Stimulated activated CD8-positive, alpha-beta memory T cell treated with anti-CD3 and anti-CD28 coated beads, Interleukin-12 subunit alpha, Interleukin-12 subunit beta, amount 100 ng/mL, for 1 hour (primary cell): ENCODE data around the gene DUS2.

Source experiments
- DNase-seq: peaks from one replicate; pipeline ENCODE4 v3.0.0-alpha.2; 2020; ENCODE audit warnings: low read depth

The DUS2 gene

GRCh38 chr16:68077866-68078700 lies 55.0 kb downstream of the DUS2 start:
- no peak for DNase-seq

GRCh38 chr16:68078701-68079375 lies 55.8 kb downstream of the DUS2 start:
- DNase-seq = no peak

- DNase-seq = no peak
Observed at GRCh38 chr16:68079376-68079625, 56.2 kb downstream of the DUS2 start.

GRCh38 chr16:68079626-68080344 lies 56.7 kb downstream of the DUS2 start:
- peak; percentile 58 for DNase-seq

GRCh38 chr16:68081861-68082628 lies 59.0 kb downstream of the DUS2 start:
- DNase-seq = no peak

- DNase-seq = no peak
Observed at GRCh38 chr16:68082629-68083238, 59.6 kb downstream of the DUS2 start.

GRCh38 chr16:68083239-68083781 lies 60.2 kb downstream of the DUS2 start:
- no peak for DNase-seq

GRCh38 chr16:68083861-68084503 lies 60.9 kb downstream of the DUS2 start:
- no peak for DNase-seq

- DNase-seq = peak; percentile 75
Observed at GRCh38 chr16:68084504-68085258, 61.6 kb downstream of the DUS2 start.

GRCh38 chr16:68085259-68086071 lies 62.4 kb downstream of the DUS2 start, which contains the start of gene NFATC3:
Gene NFATC3, plus strand, starts transcription at chr16:68085370. Its CDS starts 312 bp downstream, at chr16:68085682.
- DNase-seq = peak; percentile 98

- no peak for DNase-seq
Observed at GRCh38 chr16:68086336-68086841, 63.3 kb downstream of the DUS2 start.

- no peak for DNase-seq
Observed at GRCh38 chr16:68086860-68087268, 63.8 kb downstream of the DUS2 start.

- DNase-seq = no peak
Observed at GRCh38 chr16:68087688-68088087, 64.6 kb downstream of the DUS2 start.

GRCh38 chr16:68088130-68088972 lies 65.3 kb downstream of the DUS2 start:
- DNase-seq = no peak

- no peak for DNase-seq
Observed at GRCh38 chr16:68089067-68089466, 66.0 kb downstream of the DUS2 start.

- no peak for DNase-seq
Observed at GRCh38 chr16:68090130-68090529, 67.0 kb downstream of the DUS2 start.

GRCh38 chr16:68090533-68090932 lies 67.4 kb downstream of the DUS2 start:
- DNase-seq = no peak
